H9 (cell line): Measurements from ENCODE around the gene IP6K2. TPM values are rescaled to one million over a fixed set of nuclear protein-coding genes. Genes with fewer than 3 reads are reported as not detected.

Source experiments
- DNase-seq: peaks from one replicate; pipeline ENCODE4 v3.0.0-alpha.2; 2017
- H2AFZ ChIP-seq: one replicate; pipeline ENCODE4 v1.6.1; 2013; ENCODE audit warnings: mild to moderate bottlenecking, low read length, control low read depth, moderate library complexity
- H2AK5ac ChIP-seq: 2 replicates; pipeline ENCODE4 v1.6.1; 2013; ENCODE audit warnings: low read length, control low read depth, mixed read lengths; ENCODE audit not compliant: insufficient read length
- H2BK120ac ChIP-seq: one replicate; pipeline ENCODE4 v1.6.1; 2013; ENCODE audit warnings: low read depth, mild to moderate bottlenecking, low read length, control low read depth, inconsistent platforms; ENCODE audit not compliant: poor library complexity, severe bottlenecking
- H2BK12ac ChIP-seq: 2 replicates; pipeline ENCODE4 v1.6.1; 2013; ENCODE audit warnings: low read length, control low read depth, mixed read lengths, low read depth; ENCODE audit not compliant: insufficient read length
- H2BK15ac ChIP-seq: 2 replicates; pipeline ENCODE4 v1.6.1; 2013; ENCODE audit warnings: low read depth, low read length, control low read depth
- H2BK20ac ChIP-seq: one replicate; pipeline ENCODE4 v1.6.1; 2013; ENCODE audit warnings: low read depth, mild to moderate bottlenecking, low read length, control low read depth, inconsistent platforms; ENCODE audit not compliant: poor library complexity, severe bottlenecking
- H2BK5ac ChIP-seq: 2 replicates; pipeline ENCODE4 v1.6.1; 2013; ENCODE audit warnings: low read length, control low read depth, mixed read lengths; ENCODE audit not compliant: insufficient read length
- H3K14ac ChIP-seq: 2 replicates; pipeline ENCODE4 v1.6.1; 2013; ENCODE audit warnings: low read length, control low read depth; ENCODE audit not compliant: insufficient read depth
- H3K18ac ChIP-seq: 2 replicates; pipeline ENCODE4 v1.6.1; 2013; ENCODE audit warnings: low read depth, mild to moderate bottlenecking, mixed read lengths, low read length, control low read depth; ENCODE audit not compliant: insufficient read length
- H3K23ac ChIP-seq: 2 replicates; pipeline ENCODE4 v1.6.1; 2013; ENCODE audit warnings: low read length, control low read depth, mixed read lengths, low read depth; ENCODE audit not compliant: insufficient read length
- H3K23me2 ChIP-seq: 2 replicates; pipeline ENCODE4 v1.6.1; 2013; ENCODE audit warnings: low read depth, mild to moderate bottlenecking, mixed read lengths, low read length, control low read depth; ENCODE audit not compliant: insufficient read length, poor library complexity, severe bottlenecking
- H3K27ac ChIP-seq: 2 replicates; pipeline ENCODE4 v1.5.1; 2013; ENCODE audit warnings: low read length, control low read depth, mixed read lengths, low read depth; ENCODE audit not compliant: insufficient read length
- H3K27me3 ChIP-seq: 2 replicates; pipeline ENCODE4 v1.6.1; 2013; ENCODE audit warnings: low read length, control low read depth, inconsistent platforms; ENCODE audit not compliant: insufficient read depth
- H3K4ac ChIP-seq: 2 replicates; pipeline ENCODE4 v1.6.1; 2013; ENCODE audit warnings: low read depth, mild to moderate bottlenecking, control low read depth, inconsistent platforms, low read length, moderate library complexity
- H3K4me1 ChIP-seq: 2 replicates; pipeline ENCODE4 v1.6.1; 2013; ENCODE audit warnings: low read length, control low read depth, inconsistent platforms; ENCODE audit not compliant: insufficient read depth
- H3K4me2 ChIP-seq: 2 replicates; pipeline ENCODE4 v1.6.1; 2013; ENCODE audit warnings: low read length, control low read depth, mixed read lengths; ENCODE audit not compliant: insufficient read length, insufficient read depth
- H3K56ac ChIP-seq: 2 replicates; pipeline ENCODE4 v1.6.1; 2013; ENCODE audit warnings: low read depth, mild to moderate bottlenecking, mixed read lengths, low read length, control low read depth; ENCODE audit not compliant: insufficient read length
- H3K79me1 ChIP-seq: 2 replicates; pipeline ENCODE4 v1.6.1; 2013; ENCODE audit warnings: low read depth, mild to moderate bottlenecking, moderate library complexity, low read length, control low read depth, inconsistent platforms; ENCODE audit not compliant: insufficient read depth, poor library complexity, severe bottlenecking
- H3K79me2 ChIP-seq: 2 replicates; pipeline ENCODE4 v1.6.1; 2013; ENCODE audit warnings: low read length, control low read depth, inconsistent platforms; ENCODE audit not compliant: insufficient read depth
- H3K9ac ChIP-seq: 2 replicates; pipeline ENCODE4 v1.6.1; 2013; ENCODE audit warnings: low read length, control low read depth, mixed read lengths; ENCODE audit not compliant: insufficient read length; ENCODE audit errors: extremely low read depth
- H3K9me3 ChIP-seq: one replicate; pipeline ENCODE4 v1.6.1; 2013; ENCODE audit warnings: low read depth, low read length, inconsistent platforms; ENCODE audit not compliant: control insufficient read depth
- H3T11ph ChIP-seq: one replicate; pipeline ENCODE4 v1.6.1; 2013; ENCODE audit warnings: mild to moderate bottlenecking, low read length, control low read depth, inconsistent platforms
- H4K20me1 ChIP-seq: one replicate; pipeline ENCODE4 v1.6.1; 2013; ENCODE audit not compliant: control insufficient read depth, insufficient read length, insufficient read depth
- H4K5ac ChIP-seq: 2 replicates; pipeline ENCODE4 v1.6.1; 2013; ENCODE audit warnings: low read depth, mild to moderate bottlenecking, mixed read lengths, low read length, control low read depth; ENCODE audit not compliant: insufficient read length
- H4K8ac ChIP-seq: replicated peaks from 2 replicates; pipeline ENCODE4 v1.6.1; 2013; ENCODE audit warnings: low read length, control low read depth, mixed read lengths, low read depth; ENCODE audit not compliant: insufficient read length
- H4K91ac ChIP-seq: 2 replicates; pipeline ENCODE4 v1.6.1; 2013; ENCODE audit warnings: low read depth, mild to moderate bottlenecking, moderate library complexity, mixed read lengths, low read length, control low read depth; ENCODE audit not compliant: insufficient read length
- H3K27ac Mint-ChIP-seq, 3 experiments: 2 replicates in 2 of 3; 3 replicates in 1 of 3; pipeline ENCODE4 v1.8.0; 2020 to 2021; ENCODE audit warnings: mixed read lengths in 3 of 3, mild to moderate bottlenecking in 1 of 3, moderate library complexity in 1 of 3
- H3K27me3 Mint-ChIP-seq: 2 replicates; pipeline ENCODE4 v1.8.0; 2021; ENCODE audit warnings: low read depth, mild to moderate bottlenecking, moderate library complexity, mixed read lengths
- H3K36me3 Mint-ChIP-seq, 3 experiments: 2 replicates in 2 of 3; 3 replicates in 1 of 3; pipeline ENCODE4 v1.8.0; 2020 to 2021; ENCODE audit warnings: low read depth in 3 of 3, mixed read lengths in 3 of 3; ENCODE audit not compliant: insufficient read depth in 1 of 3
- H3K4me1 Mint-ChIP-seq, 2 experiments: 2 replicates each; pipeline ENCODE4 v1.8.0; 2020; ENCODE audit warnings: mixed read lengths in 2 of 2
- H3K4me3 Mint-ChIP-seq, 2 experiments: 2 replicates in 1 of 2; 3 replicates in 1 of 2; pipeline ENCODE4 v1.8.0; 2020 to 2021; ENCODE audit warnings: mild to moderate bottlenecking in 2 of 2, mixed read lengths in 2 of 2, moderate library complexity in 1 of 2
- H3K9me3 Mint-ChIP-seq, 2 experiments: 2 replicates in 1 of 2; 3 replicates in 1 of 2; pipeline ENCODE4 v1.8.0; 2020; ENCODE audit warnings: mild to moderate bottlenecking in 2 of 2, mixed read lengths in 2 of 2, moderate library complexity in 1 of 2
- WGBS: extraction: QIAGEN DNeasy Blood & Tissue Kit; methylation state at CpG from one replicate; pipeline ENCODE4 v1.1.7; 2013; ENCODE audit warnings: missing lambda C conversion rate, low lambda C conversion rate, mixed read lengths; ENCODE audit not compliant: insufficient read length; ENCODE audit errors: extremely low coverage; 5-methylcytosine and 5-hydroxymethylcytosine counted together
- total RNA-seq: library from RNA; stranded (reverse); gene quantifications from 2 replicates; pipeline ENCODE4 v1.2.1, GENCODE V29; 2021
- TF ChIP-seq, protein P1 (sequence below): fragments of 200-600 bp; sonication (generic); conservative IDR thresholded peaks from 3 replicates; pipeline ENCODE4 v1.8.0; 2021; ENCODE audit warnings: antibody characterized with exemption, mild to moderate bottlenecking

IP6K2 gene
- total RNA-seq, 1 experiment from 2014 or later = 94.7 TPM

GRCh38 chr3:48681974-48682610, 34.9 kb downstream of the IP6K2 start:
- peaks cover 3% of the 10 kb centered on the region for H3K79me1 ChIP-seq
- DNase-seq = no peak
- Mint-ChIP-seq H3K4me3 (no peak overlapping the region), H3K4me1 (peaks cover 17 to 18% of the 10 kb centered on the region in 2 experiments), H3K36me3 (peaks cover 33 to 64% (median 56%) of the 10 kb centered on the region in 3 experiments), H3K27me3 (no peaks in the 10 kb centered on the region; the same call in 1 of the 2 replicates), H3K27ac (peak overlapping the region in 1 of 3 experiments; percentile 39; a peak in 1 of 7 replicates), H3K9me3 (no peaks in the 10 kb centered on the region)
- no peak overlapping the region for H2BK12ac ChIP-seq
- H3K18ac ChIP-seq = no peak overlapping the region
- H3K23me2 ChIP-seq = peaks cover 8% of the 10 kb centered on the region
- no peak overlapping the region for H4K8ac ChIP-seq
- peaks cover 5% of the 10 kb centered on the region; the same call in 1 of the 2 replicates for H3K79me2 ChIP-seq
- peaks cover 4% of the 10 kb centered on the region; the same call in 1 of the 2 replicates for H3K4me1 ChIP-seq
- no peak overlapping the region for H3K56ac ChIP-seq
- H3K23ac ChIP-seq = no peak overlapping the region
- H3K9ac ChIP-seq = no peak overlapping the region
- no peak overlapping the region for H3K14ac ChIP-seq
- no peak overlapping the region for H3T11ph ChIP-seq
- TF ChIP-seq, protein P1, sequence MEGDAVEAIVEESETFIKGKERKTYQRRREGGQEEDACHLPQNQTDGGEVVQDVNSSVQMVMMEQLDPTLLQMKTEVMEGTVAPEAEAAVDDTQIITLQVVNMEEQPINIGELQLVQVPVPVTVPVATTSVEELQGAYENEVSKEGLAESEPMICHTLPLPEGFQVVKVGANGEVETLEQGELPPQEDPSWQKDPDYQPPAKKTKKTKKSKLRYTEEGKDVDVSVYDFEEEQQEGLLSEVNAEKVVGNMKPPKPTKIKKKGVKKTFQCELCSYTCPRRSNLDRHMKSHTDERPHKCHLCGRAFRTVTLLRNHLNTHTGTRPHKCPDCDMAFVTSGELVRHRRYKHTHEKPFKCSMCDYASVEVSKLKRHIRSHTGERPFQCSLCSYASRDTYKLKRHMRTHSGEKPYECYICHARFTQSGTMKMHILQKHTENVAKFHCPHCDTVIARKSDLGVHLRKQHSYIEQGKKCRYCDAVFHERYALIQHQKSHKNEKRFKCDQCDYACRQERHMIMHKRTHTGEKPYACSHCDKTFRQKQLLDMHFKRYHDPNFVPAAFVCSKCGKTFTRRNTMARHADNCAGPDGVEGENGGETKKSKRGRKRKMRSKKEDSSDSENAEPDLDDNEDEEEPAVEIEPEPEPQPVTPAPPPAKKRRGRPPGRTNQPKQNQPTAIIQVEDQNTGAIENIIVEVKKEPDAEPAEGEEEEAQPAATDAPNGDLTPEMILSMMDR = no peak
- H4K20me1 ChIP-seq = no peaks in the 10 kb centered on the region
- H2AFZ ChIP-seq = no peak overlapping the region
- no peak overlapping the region for H3K27ac ChIP-seq
- no peak overlapping the region for H2BK20ac ChIP-seq
- H2BK15ac ChIP-seq = no peak overlapping the region
- no peak overlapping the region for H4K91ac ChIP-seq
- no peak overlapping the region for H3K4me2 ChIP-seq
- H2AK5ac ChIP-seq = no peak overlapping the region
- H3K9me3 ChIP-seq = no peaks in the 10 kb centered on the region
- H3K27me3 ChIP-seq = no peaks in the 10 kb centered on the region
- H2BK5ac ChIP-seq = no peak overlapping the region
- H3K4ac ChIP-seq = no peak overlapping the region
- no peak overlapping the region for H2BK120ac ChIP-seq
- no CpG with 5 or more reads among the region's 17 CpGs for WGBS
- no peak overlapping the region for H4K5ac ChIP-seq
